Measurements from ENCODE around the gene POU2AF3. TPM values are rescaled to one million over a fixed set of nuclear protein-coding genes. Genes with fewer than 3 reads are reported as not detected.

The POU2AF3 gene
- total and polyA plus RNA-seq, 2 donors (not counting 1 experiment from before 2014, with no cell fraction given), result 0.07 to 0.17 TPM

GRCh38 chr11:111320728-111321568, 22.6 kb downstream of the POU2AF3 start:
- H3K9ac ChIP-seq (ENCODE audit: insufficient read depth, low read length), result no peak overlapping the region
- H3K4me1 ChIP-seq (ENCODE audit: control insufficient read depth, extremely low read depth, insufficient read depth, low read length), result no peaks in the 10 kb centered on the region
- no peaks in the 10 kb centered on the region for H4K20me1 ChIP-seq (ENCODE audit: control insufficient read depth, extremely low read depth, insufficient read depth, low read length)
- no peaks in the 10 kb centered on the region for H3K36me3 ChIP-seq (ENCODE audit: control insufficient read depth, insufficient read depth, low read length)
- no peak for TF ChIP-seq EZH2 (IDR thresholded peaks at IDR 0.05; ENCODE audit: low read length, missing control alignments)
- TF ChIP-seq CTCF (conservative IDR thresholded peaks at IDR 0.05 in 1 of 2, IDR thresholded peaks at IDR 0.05 in 1 of 2; ENCODE audit: low read depth in 1 of 2, low read length in 2 of 2), result no peak
- no peaks in the 10 kb centered on the region for H3K9me3 ChIP-seq (ENCODE audit: control insufficient read depth, insufficient read depth, low read depth, low read length)
- H3K27me3 ChIP-seq (ENCODE audit: control insufficient read depth, insufficient read depth, low read length), result peaks cover 12% of the 10 kb centered on the region
- peak in 1 of 2 donors; percentile 39 for DNase-seq (ENCODE audit: low read depth in 2 of 2)
- H3K27ac ChIP-seq (ENCODE audit: insufficient read depth, low read length), result no peak overlapping the region
- no peaks in the 10 kb centered on the region for H3K79me2 ChIP-seq (ENCODE audit: control insufficient read depth, insufficient read depth, low read length)
- no peak overlapping the region for H2AFZ ChIP-seq (ENCODE audit: low read length)
- no peak overlapping the region for H3K4me3 ChIP-seq (replicated peaks in 1 of 4; ENCODE audit: control extremely low read depth in 1 of 4, insufficient read depth in 1 of 4, low read depth in 3 of 4, low read length in 4 of 4)
- no peak overlapping the region for H3K4me2 ChIP-seq (ENCODE audit: extremely low read depth, insufficient read depth, low read length)

DNA sequence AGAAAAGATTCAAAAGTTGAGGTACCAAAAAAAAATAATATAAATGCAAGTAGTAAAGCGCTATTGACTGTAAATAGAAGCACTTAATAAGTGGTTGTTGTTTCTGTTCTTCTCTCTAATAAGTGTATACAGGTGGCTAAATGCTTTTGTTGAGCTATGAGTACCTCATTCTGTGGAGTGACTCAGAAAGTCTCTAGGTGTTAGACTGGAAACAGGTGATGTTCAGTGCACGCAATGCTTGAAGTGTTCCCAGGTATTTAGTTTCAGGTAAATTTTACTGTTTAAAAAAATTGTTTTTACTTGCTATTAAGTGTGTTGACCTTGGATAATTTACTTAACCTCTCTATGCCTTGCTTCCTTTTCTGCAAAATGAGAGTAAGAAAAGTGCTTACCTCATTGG, 24.2 kb downstream of the POU2AF3 start:
- no peaks in the 10 kb centered on the region for H3K4me1 ChIP-seq (ENCODE audit: control insufficient read depth, extremely low read depth, insufficient read depth, low read length)
- no peaks in the 10 kb centered on the region for H4K20me1 ChIP-seq (ENCODE audit: control insufficient read depth, extremely low read depth, insufficient read depth, low read length)
- no peak overlapping the region for H3K4me2 ChIP-seq (ENCODE audit: extremely low read depth, insufficient read depth, low read length)
- H3K27ac ChIP-seq (ENCODE audit: insufficient read depth, low read length), result no peak overlapping the region
- TF ChIP-seq EZH2 (IDR thresholded peaks at IDR 0.05; ENCODE audit: low read length, missing control alignments) (no peak), CTCF (conservative IDR thresholded peaks at IDR 0.05 in 1 of 2, IDR thresholded peaks at IDR 0.05 in 1 of 2; ENCODE audit: low read depth in 1 of 2, low read length in 2 of 2) (no peak)
- no peak overlapping the region for H2AFZ ChIP-seq (ENCODE audit: low read length)
- no peaks in the 10 kb centered on the region for H3K9me3 ChIP-seq (ENCODE audit: control insufficient read depth, insufficient read depth, low read depth, low read length)
- H3K27me3 ChIP-seq (ENCODE audit: control insufficient read depth, insufficient read depth, low read length), result peaks cover 12% of the 10 kb centered on the region
- no peak overlapping the region for H3K4me3 ChIP-seq (replicated peaks in 1 of 4; ENCODE audit: control extremely low read depth in 1 of 4, insufficient read depth in 1 of 4, low read depth in 3 of 4, low read length in 4 of 4)
- no peak for DNase-seq (ENCODE audit: low read depth in 2 of 2)
- no peaks in the 10 kb centered on the region for H3K79me2 ChIP-seq (ENCODE audit: control insufficient read depth, insufficient read depth, low read length)
- H3K36me3 ChIP-seq (ENCODE audit: control insufficient read depth, insufficient read depth, low read length), result no peaks in the 10 kb centered on the region
- no peak overlapping the region for H3K9ac ChIP-seq (ENCODE audit: insufficient read depth, low read length)

DNA sequence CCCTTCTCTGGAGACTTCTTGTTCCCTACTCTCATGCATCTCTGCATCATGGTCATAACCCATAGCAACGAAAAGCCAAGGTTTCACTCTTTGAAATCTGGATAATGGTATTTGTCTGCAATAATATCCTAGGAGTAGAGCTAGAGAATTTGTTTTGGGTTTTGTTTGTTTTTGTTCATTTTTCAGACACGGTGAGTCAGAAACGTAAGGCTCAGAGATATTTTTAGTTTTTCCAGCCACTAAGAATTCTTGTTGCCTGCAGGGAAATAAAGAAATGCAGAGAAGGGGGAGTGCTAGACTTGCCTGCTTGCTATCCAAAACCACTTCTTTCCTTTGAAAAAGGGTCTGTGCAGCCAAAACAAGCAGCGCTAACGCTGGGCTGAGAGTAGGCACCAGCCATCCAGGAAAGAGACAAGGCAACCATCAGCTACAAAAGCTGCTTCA, 26.0 kb downstream of the POU2AF3 start:
- Histone ChIP-seq H3K9me3 (ENCODE audit: control insufficient read depth, insufficient read depth, low read depth, low read length) (no peaks in the 10 kb centered on the region), H3K79me2 (ENCODE audit: control insufficient read depth, insufficient read depth, low read length) (no peaks in the 10 kb centered on the region), H3K4me3 (replicated peaks in 1 of 4; ENCODE audit: control extremely low read depth in 1 of 4, insufficient read depth in 1 of 4, low read depth in 3 of 4, low read length in 4 of 4) (no peak overlapping the region), H3K36me3 (ENCODE audit: control insufficient read depth, insufficient read depth, low read length) (no peaks in the 10 kb centered on the region), H4K20me1 (ENCODE audit: control insufficient read depth, extremely low read depth, insufficient read depth, low read length) (no peaks in the 10 kb centered on the region), H3K4me2 (ENCODE audit: extremely low read depth, insufficient read depth, low read length) (no peak overlapping the region), H3K27ac (ENCODE audit: insufficient read depth, low read length) (no peak overlapping the region), H3K27me3 (ENCODE audit: control insufficient read depth, insufficient read depth, low read length) (peaks cover 12% of the 10 kb centered on the region), H2AFZ (ENCODE audit: low read length) (no peak overlapping the region), H3K4me1 (ENCODE audit: control insufficient read depth, extremely low read depth, insufficient read depth, low read length) (no peaks in the 10 kb centered on the region), H3K9ac (ENCODE audit: insufficient read depth, low read length) (no peak overlapping the region)
- DNase-seq (ENCODE audit: low read depth in 2 of 2), result peak; percentile 14 to 75
- TF ChIP-seq EZH2 (IDR thresholded peaks at IDR 0.05; ENCODE audit: low read length, missing control alignments) (no peak), CTCF (conservative IDR thresholded peaks at IDR 0.05 in 1 of 2, IDR thresholded peaks at IDR 0.05 in 1 of 2; ENCODE audit: low read depth in 1 of 2, low read length in 2 of 2) (no peak)

All from fibroblast of lung (primary cell).